DND-41 (cell line): ENCODE data around the gene PTPRN2.

ENCODE experiments used
- EZH2 ChIP-seq: IDR thresholded peaks from 3 replicates; pipeline ENCODE4 v1.6.1; 2012; ENCODE audit warnings: borderline replicate concordance, low read depth, mild to moderate bottlenecking, moderate library complexity, low read length, inconsistent platforms; ENCODE audit not compliant: severe bottlenecking
- TF ChIP-seq, protein P1 (sequence below): IDR thresholded peaks from 2 replicates; pipeline ENCODE4 v1.5.1; 2012; ENCODE audit warnings: borderline replicate concordance, low read length, moderate library complexity, mild to moderate bottlenecking; ENCODE audit not compliant: poor library complexity, severe bottlenecking; ENCODE audit errors: extremely low read depth

DNA sequence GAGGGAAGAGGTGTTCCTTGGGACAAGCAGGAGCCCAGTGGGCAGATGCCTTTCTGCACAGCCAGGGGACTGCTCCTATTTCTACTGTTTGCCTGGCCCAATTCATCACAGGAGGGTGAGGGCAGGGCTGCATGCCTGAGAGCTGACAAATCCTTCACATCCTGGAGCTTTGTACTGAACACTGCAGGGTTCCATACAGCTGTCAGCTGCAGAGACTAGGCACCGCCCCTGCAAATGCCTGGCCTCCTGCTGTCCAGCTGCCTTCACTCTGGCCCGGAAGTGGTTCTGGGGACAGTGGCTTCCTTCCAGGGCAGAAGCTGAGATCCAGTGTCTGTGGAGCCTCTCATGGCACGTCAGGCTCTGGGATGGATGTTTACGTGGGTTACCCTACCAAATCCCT, 780.1 kb downstream of the PTPRN2 start:
- TF ChIP-seq, protein P1, sequence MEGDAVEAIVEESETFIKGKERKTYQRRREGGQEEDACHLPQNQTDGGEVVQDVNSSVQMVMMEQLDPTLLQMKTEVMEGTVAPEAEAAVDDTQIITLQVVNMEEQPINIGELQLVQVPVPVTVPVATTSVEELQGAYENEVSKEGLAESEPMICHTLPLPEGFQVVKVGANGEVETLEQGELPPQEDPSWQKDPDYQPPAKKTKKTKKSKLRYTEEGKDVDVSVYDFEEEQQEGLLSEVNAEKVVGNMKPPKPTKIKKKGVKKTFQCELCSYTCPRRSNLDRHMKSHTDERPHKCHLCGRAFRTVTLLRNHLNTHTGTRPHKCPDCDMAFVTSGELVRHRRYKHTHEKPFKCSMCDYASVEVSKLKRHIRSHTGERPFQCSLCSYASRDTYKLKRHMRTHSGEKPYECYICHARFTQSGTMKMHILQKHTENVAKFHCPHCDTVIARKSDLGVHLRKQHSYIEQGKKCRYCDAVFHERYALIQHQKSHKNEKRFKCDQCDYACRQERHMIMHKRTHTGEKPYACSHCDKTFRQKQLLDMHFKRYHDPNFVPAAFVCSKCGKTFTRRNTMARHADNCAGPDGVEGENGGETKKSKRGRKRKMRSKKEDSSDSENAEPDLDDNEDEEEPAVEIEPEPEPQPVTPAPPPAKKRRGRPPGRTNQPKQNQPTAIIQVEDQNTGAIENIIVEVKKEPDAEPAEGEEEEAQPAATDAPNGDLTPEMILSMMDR, result no peak
- no peak for TF ChIP-seq EZH2
